ENCODE measurements around the gene IGF1R.

Gene IGF1R

GRCh38 chr15:98794748-98795147 is 146.4 kb downstream of the IGF1R start:
- Histone ChIP-seq H3K36me3 (ENCODE audit: low read length) (no peaks in the 10 kb centered on the region), H3K79me2 (ENCODE audit: insufficient read depth, low read length) (no peaks in the 10 kb centered on the region), H4K20me1 (ENCODE audit: low read depth, low read length) (0 out of 2 replicates have a peak, but pooled peaks cover 14% of the 10 kb centered on the region), H3K27ac (ENCODE audit: low read depth, low read length) (no peak overlapping the region), H3K4me2 (ENCODE audit: low read depth, low read length, poor library complexity, severe bottlenecking) (no peak overlapping the region), H3K27me3 (ENCODE audit: low read length) (no peaks in the 10 kb centered on the region), H3K9me2 (replicated peaks; ENCODE audit: insufficient read depth, low read length) (no peaks in the 10 kb centered on the region), H3K9ac (ENCODE audit: low read length) (no peak overlapping the region), H3F3A (ENCODE audit: insufficient read depth) (no peaks in the 10 kb centered on the region), H3K4me3 (ENCODE audit: insufficient read depth, low read length, poor library complexity, severe bottlenecking) (no peak overlapping the region), H2AFZ (ENCODE audit: low read depth, low read length, severe bottlenecking) (no peak overlapping the region), H3K9me3 (ENCODE audit: insufficient read depth, low read length) (no peaks in the 10 kb centered on the region)
- TF ChIP-seq, protein P1, sequence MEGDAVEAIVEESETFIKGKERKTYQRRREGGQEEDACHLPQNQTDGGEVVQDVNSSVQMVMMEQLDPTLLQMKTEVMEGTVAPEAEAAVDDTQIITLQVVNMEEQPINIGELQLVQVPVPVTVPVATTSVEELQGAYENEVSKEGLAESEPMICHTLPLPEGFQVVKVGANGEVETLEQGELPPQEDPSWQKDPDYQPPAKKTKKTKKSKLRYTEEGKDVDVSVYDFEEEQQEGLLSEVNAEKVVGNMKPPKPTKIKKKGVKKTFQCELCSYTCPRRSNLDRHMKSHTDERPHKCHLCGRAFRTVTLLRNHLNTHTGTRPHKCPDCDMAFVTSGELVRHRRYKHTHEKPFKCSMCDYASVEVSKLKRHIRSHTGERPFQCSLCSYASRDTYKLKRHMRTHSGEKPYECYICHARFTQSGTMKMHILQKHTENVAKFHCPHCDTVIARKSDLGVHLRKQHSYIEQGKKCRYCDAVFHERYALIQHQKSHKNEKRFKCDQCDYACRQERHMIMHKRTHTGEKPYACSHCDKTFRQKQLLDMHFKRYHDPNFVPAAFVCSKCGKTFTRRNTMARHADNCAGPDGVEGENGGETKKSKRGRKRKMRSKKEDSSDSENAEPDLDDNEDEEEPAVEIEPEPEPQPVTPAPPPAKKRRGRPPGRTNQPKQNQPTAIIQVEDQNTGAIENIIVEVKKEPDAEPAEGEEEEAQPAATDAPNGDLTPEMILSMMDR (IDR thresholded peaks at IDR 0.05; ENCODE audit: insufficient read depth, low read length, poor library complexity, severe bottlenecking): no peak
- no peak for TF ChIP-seq EZH2phosphoT487 (conservative IDR thresholded peaks at IDR 0.05; ENCODE audit: low read length)

GRCh38 chr15:98795980-98796379 is 147.6 kb downstream of the IGF1R start:
- no peak overlapping the region for H2AFZ ChIP-seq (ENCODE audit: low read depth, low read length, severe bottlenecking)
- 0 out of 2 replicates have a peak, but pooled peaks cover 14% of the 10 kb centered on the region for H4K20me1 ChIP-seq (ENCODE audit: low read depth, low read length)
- H3K9me3 ChIP-seq (ENCODE audit: insufficient read depth, low read length): no peaks in the 10 kb centered on the region
- H3K79me2 ChIP-seq (ENCODE audit: insufficient read depth, low read length): no peaks in the 10 kb centered on the region
- H3F3A ChIP-seq (ENCODE audit: insufficient read depth): no peaks in the 10 kb centered on the region
- no peaks in the 10 kb centered on the region for H3K36me3 ChIP-seq (ENCODE audit: low read length)
- H3K9me2 ChIP-seq (replicated peaks; ENCODE audit: insufficient read depth, low read length): no peaks in the 10 kb centered on the region
- H3K4me2 ChIP-seq (ENCODE audit: low read depth, low read length, poor library complexity, severe bottlenecking): no peak overlapping the region
- H3K9ac ChIP-seq (ENCODE audit: low read length): no peak overlapping the region
- no peaks in the 10 kb centered on the region for H3K27me3 ChIP-seq (ENCODE audit: low read length)
- no peak overlapping the region for H3K27ac ChIP-seq (ENCODE audit: low read depth, low read length)
- H3K4me3 ChIP-seq (ENCODE audit: insufficient read depth, low read length, poor library complexity, severe bottlenecking): no peak overlapping the region
- no peak for TF ChIP-seq EZH2phosphoT487 (conservative IDR thresholded peaks at IDR 0.05; ENCODE audit: low read length)
- TF ChIP-seq, protein P1 (IDR thresholded peaks at IDR 0.05; ENCODE audit: insufficient read depth, low read length, poor library complexity, severe bottlenecking): no peak

GRCh38 chr15:98796685-98797357 is 148.5 kb downstream of the IGF1R start:
- no peaks in the 10 kb centered on the region for H3K79me2 ChIP-seq (ENCODE audit: insufficient read depth, low read length)
- H2AFZ ChIP-seq (ENCODE audit: low read depth, low read length, severe bottlenecking): no peak overlapping the region
- 0 out of 2 replicates have a peak, but pooled peaks cover 5% of the 10 kb centered on the region for H4K20me1 ChIP-seq (ENCODE audit: low read depth, low read length)
- no peaks in the 10 kb centered on the region for H3K27me3 ChIP-seq (ENCODE audit: low read length)
- H3K9me2 ChIP-seq (replicated peaks; ENCODE audit: insufficient read depth, low read length): no peaks in the 10 kb centered on the region
- H3K4me2 ChIP-seq (ENCODE audit: low read depth, low read length, poor library complexity, severe bottlenecking): no peak overlapping the region
- H3K36me3 ChIP-seq (ENCODE audit: low read length): no peaks in the 10 kb centered on the region
- H3F3A ChIP-seq (ENCODE audit: insufficient read depth): no peaks in the 10 kb centered on the region
- no peak for TF ChIP-seq EZH2phosphoT487 (conservative IDR thresholded peaks at IDR 0.05; ENCODE audit: low read length)
- TF ChIP-seq, protein P1 (IDR thresholded peaks at IDR 0.05; ENCODE audit: insufficient read depth, low read length, poor library complexity, severe bottlenecking): no peak
- H3K9me3 ChIP-seq (ENCODE audit: insufficient read depth, low read length): no peaks in the 10 kb centered on the region
- no peak overlapping the region for H3K4me3 ChIP-seq (ENCODE audit: insufficient read depth, low read length, poor library complexity, severe bottlenecking)
- H3K27ac ChIP-seq (ENCODE audit: low read depth, low read length): no peak overlapping the region
- H3K9ac ChIP-seq (ENCODE audit: low read length): no peak overlapping the region
